ENCODE data around the gene CWC27.

DNA sequence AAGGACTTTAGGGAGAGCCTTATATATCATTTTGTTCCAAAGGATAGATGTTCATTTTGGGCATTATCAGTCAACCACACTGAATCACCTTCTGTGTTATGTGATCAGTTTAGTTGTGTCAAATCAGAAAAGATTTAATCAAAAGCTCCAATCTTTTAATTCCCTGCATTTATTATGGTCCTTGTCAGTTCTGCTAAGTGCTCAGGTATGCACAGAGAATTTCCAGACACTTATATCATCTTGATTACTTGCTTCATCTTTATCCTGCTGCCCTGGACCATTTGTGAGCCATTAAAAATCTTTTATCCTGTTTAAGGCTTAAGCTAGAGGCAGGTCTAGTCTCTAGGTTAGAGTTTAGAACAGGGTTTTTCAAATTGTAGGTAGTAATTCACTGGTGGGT is 179.1 kb downstream of the CWC27 start:
- TF ChIP-seq POLR2A (IDR thresholded peaks at IDR 0.05; ENCODE audit: low read depth) (no peak), CTCF (IDR thresholded peaks at IDR 0.05) (no peak), EP300 (IDR thresholded peaks at IDR 0.05) (no peak), POLR2AphosphoS5 (IDR thresholded peaks at IDR 0.05) (no peak)

All from esophagus muscularis mucosa (tissue), 4 donors.